ENCODE results near the gene RSRP1. TPM values are rescaled to one million over a fixed set of nuclear protein-coding genes. Genes with fewer than 3 reads are reported as not detected.
"Not testable (repeated sequence)": the region's sequence is repeated elsewhere in the genome, so short reads cannot be mapped to it uniquely, and the experiment has no call there.

The RSRP1 gene
- total RNA-seq, 1 donor from 2014 or later, result 122 TPM

- peak overlapping the region; percentile 100 for H3K27ac Mint-ChIP-seq (ENCODE audit: unreplicated experiment)
Observed at GRCh38 chr1:25239681-25240541, 7.3 kb downstream of the RSRP1 start.

GRCh38 chr1:25238046-25238445 lies 9.2 kb downstream of the RSRP1 start:
- TF ChIP-seq CTCF (IDR thresholded peaks at IDR 0.05), result no peak
- no peak overlapping the region for H3K4me3 Mint-ChIP-seq (ENCODE audit: unreplicated experiment)
- peak overlapping the region; percentile 8 for H3K27ac Mint-ChIP-seq (ENCODE audit: unreplicated experiment)
- H3K4me1 Mint-ChIP-seq (ENCODE audit: unreplicated experiment), result peaks cover 32% of the 10 kb centered on the region
- H3K27me3 Mint-ChIP-seq (ENCODE audit: unreplicated experiment), result no peaks in the 10 kb centered on the region
- DNase-seq (ENCODE audit: extremely low spot score, unreplicated experiment), result no peak
- H3K36me3 Mint-ChIP-seq (ENCODE audit: unreplicated experiment), result peaks cover 13% of the 10 kb centered on the region
- no peaks in the 10 kb centered on the region for H3K9me3 Mint-ChIP-seq (ENCODE audit: unreplicated experiment)

More at GRCh38 chr1:25239681-25240541, 7.3 kb downstream of the RSRP1 start:
- DNase-seq (ENCODE audit: extremely low spot score, unreplicated experiment), result peak; percentile 96
- TF ChIP-seq CTCF (IDR thresholded peaks at IDR 0.05), result peak; percentile 69
- H3K9me3 Mint-ChIP-seq (ENCODE audit: unreplicated experiment), result no peaks in the 10 kb centered on the region
- peaks cover 36% of the 10 kb centered on the region for H3K4me1 Mint-ChIP-seq (ENCODE audit: unreplicated experiment)
- peaks cover 28% of the 10 kb centered on the region for H3K36me3 Mint-ChIP-seq (ENCODE audit: unreplicated experiment)
- peak overlapping the region; percentile 87 for H3K4me3 Mint-ChIP-seq (ENCODE audit: unreplicated experiment)
- no peaks in the 10 kb centered on the region for H3K27me3 Mint-ChIP-seq (ENCODE audit: unreplicated experiment)

- H3K4me1 Mint-ChIP-seq (ENCODE audit: unreplicated experiment), result peaks cover 36% of the 10 kb centered on the region
Observed at GRCh38 chr1:25236261-25236660, 11.0 kb downstream of the RSRP1 start.

GRCh38 chr1:25235411-25235810 lies 11.8 kb downstream of the RSRP1 start:
- H3K4me1 Mint-ChIP-seq (ENCODE audit: unreplicated experiment), result peaks cover 31% of the 10 kb centered on the region
- H3K27ac Mint-ChIP-seq (ENCODE audit: unreplicated experiment); DNase-seq (ENCODE audit: extremely low spot score, unreplicated experiment); H3K36me3 Mint-ChIP-seq (ENCODE audit: unreplicated experiment); H3K4me3 Mint-ChIP-seq (ENCODE audit: unreplicated experiment); H3K27me3 Mint-ChIP-seq (ENCODE audit: unreplicated experiment); H3K9me3 Mint-ChIP-seq (ENCODE audit: unreplicated experiment): not testable (repeated sequence)

More at GRCh38 chr1:25236261-25236660, 11.0 kb downstream of the RSRP1 start:
- H3K9me3 Mint-ChIP-seq (ENCODE audit: unreplicated experiment); H3K4me3 Mint-ChIP-seq (ENCODE audit: unreplicated experiment); H3K27ac Mint-ChIP-seq (ENCODE audit: unreplicated experiment); H3K27me3 Mint-ChIP-seq (ENCODE audit: unreplicated experiment); DNase-seq (ENCODE audit: extremely low spot score, unreplicated experiment); H3K36me3 Mint-ChIP-seq (ENCODE audit: unreplicated experiment): not testable (repeated sequence)

GRCh38 chr1:25232866-25233784 lies 14.1 kb downstream of the RSRP1 start:
- TF ChIP-seq CTCF (IDR thresholded peaks at IDR 0.05), result no peak
- Mint-ChIP-seq H3K27me3 (ENCODE audit: unreplicated experiment) (no peaks in the 10 kb centered on the region), H3K4me3 (ENCODE audit: unreplicated experiment) (no peak overlapping the region), H3K9me3 (ENCODE audit: unreplicated experiment) (no peaks in the 10 kb centered on the region), H3K27ac (ENCODE audit: unreplicated experiment) (no peak overlapping the region), H3K4me1 (ENCODE audit: unreplicated experiment) (peaks cover 21% of the 10 kb centered on the region), H3K36me3 (ENCODE audit: unreplicated experiment) (peaks cover 16% of the 10 kb centered on the region)
- no peak for DNase-seq (ENCODE audit: extremely low spot score, unreplicated experiment)
